Ishikawa (cell line): ENCODE data around the gene TMEM51.

Experiments
- CREB1 ChIP-seq: IDR thresholded peaks from 2 replicates; pipeline ENCODE4 v1.6.1; 2012; ENCODE audit warnings: low read depth
- EGR1 ChIP-seq: IDR thresholded peaks from 2 replicates; pipeline ENCODE4 v1.6.1; 2012
- EP300 ChIP-seq: IDR thresholded peaks from 2 replicates; pipeline ENCODE4 v1.6.1; 2012; ENCODE audit warnings: borderline replicate concordance
- FOXM1 ChIP-seq: IDR thresholded peaks from 2 replicates; pipeline ENCODE4 v1.6.1; 2012; ENCODE audit warnings: low read depth, borderline replicate concordance
- MAX ChIP-seq: IDR thresholded peaks from 2 replicates; pipeline ENCODE4 v1.6.1; 2012
- NFIC ChIP-seq: IDR thresholded peaks from 2 replicates; pipeline ENCODE4 v1.6.1; 2012
- REST ChIP-seq: IDR thresholded peaks from 2 replicates; pipeline ENCODE4 v1.6.1; 2012; ENCODE audit warnings: low read depth, mild to moderate bottlenecking
- TAF1 ChIP-seq: IDR thresholded peaks from 2 replicates; pipeline ENCODE4 v1.6.1; 2012; ENCODE audit warnings: low read depth, mild to moderate bottlenecking
- TCF12 ChIP-seq: IDR thresholded peaks from 2 replicates; pipeline ENCODE4 v1.6.1; 2012; ENCODE audit warnings: low read depth
- TEAD4 ChIP-seq: IDR thresholded peaks from 2 replicates; pipeline ENCODE4 v1.6.1; 2012
- YY1 ChIP-seq: IDR thresholded peaks from 2 replicates; pipeline ENCODE4 v1.6.1; 2012; ENCODE audit warnings: low read depth
- ZBTB7A ChIP-seq: IDR thresholded peaks from 2 replicates; pipeline ENCODE4 v1.6.1; 2012; ENCODE audit warnings: low read depth

GRCh38 chr1:15134285-15134684 lies 19.3 kb upstream of the TMEM51 start:
- TF ChIP-seq NFIC, result no peak
- TF ChIP-seq FOXM1, result no peak
- no peak for TF ChIP-seq EGR1
- TF ChIP-seq MAX, result no peak
- no peak for TF ChIP-seq TCF12
- no peak for TF ChIP-seq ZBTB7A
- TF ChIP-seq TEAD4, result no peak
- TF ChIP-seq CREB1, result no peak
- no peak for TF ChIP-seq EP300
- TF ChIP-seq REST, result no peak
- TF ChIP-seq YY1, result no peak
- TF ChIP-seq TAF1, result no peak
